GM23338 (cell line): ENCODE data around the gene GALNT6. TPM values are rescaled to one million over a fixed set of nuclear protein-coding genes. Genes with fewer than 3 reads are reported as not detected.
A peak's percentile ranks its signal among the peaks of the same experiment; 100 is the strongest.

Source experiments
- ATAC-seq: fragments of 200-7000 bp; cut with Tn5 transposase; 3 replicates; pipeline ENCODE4 v1.9.1; 2020
- DNase-seq: peaks from one replicate; pipeline ENCODE4 v3.0.0-alpha.2; 2015; ENCODE audit warnings: low spot score
- H2AFZ ChIP-seq: fragments of 200-600 bp; sonication (generic); 2 replicates; pipeline ENCODE4 v1.8.0; 2016; ENCODE audit warnings: antibody characterized with exemption, mild to moderate bottlenecking, moderate library complexity
- H3F3A ChIP-seq: fragments of 200-600 bp; sonication (generic); replicated peaks from 2 replicates; pipeline ENCODE4 v1.8.0; 2017; ENCODE audit warnings: antibody characterized with exemption, mixed run types, low read depth
- H3K27ac ChIP-seq: fragments of 200-600 bp; sonication (generic); 2 replicates; pipeline ENCODE4 v1.6.1; 2016; ENCODE audit warnings: low read depth
- H3K27me3 ChIP-seq: fragments of 200-600 bp; sonication (generic); 2 replicates; pipeline ENCODE4 v1.8.0; 2016; ENCODE audit warnings: mild to moderate bottlenecking, mixed run types, moderate library complexity; ENCODE audit not compliant: insufficient read depth
- H3K36me3 ChIP-seq: fragments of 200-600 bp; sonication (generic); 2 replicates; pipeline ENCODE4 v1.8.0; 2016; ENCODE audit warnings: mild to moderate bottlenecking; ENCODE audit not compliant: insufficient read depth
- H3K4me1 ChIP-seq: fragments of 200-600 bp; sonication (generic); 2 replicates; pipeline ENCODE4 v1.8.0; 2016; ENCODE audit warnings: mild to moderate bottlenecking, moderate library complexity; ENCODE audit not compliant: insufficient read depth
- H3K4me2 ChIP-seq: fragments of 200-600 bp; sonication (generic); 2 replicates; pipeline ENCODE4 v1.7.1; 2017; ENCODE audit warnings: mixed run types
- H3K4me3 ChIP-seq: fragments of 200-600 bp; sonication (generic); 2 replicates; pipeline ENCODE4 v1.6.1; 2016; ENCODE audit warnings: mixed run types
- H3K79me2 ChIP-seq: fragments of 200-600 bp; sonication (generic); replicated peaks from 2 replicates; pipeline ENCODE4 v1.8.0; 2017; ENCODE audit warnings: mild to moderate bottlenecking; ENCODE audit not compliant: insufficient read depth
- H3K9me2 ChIP-seq: fragments of 200-600 bp; sonication (generic); 2 replicates; pipeline ENCODE4 v1.8.0; 2017; ENCODE audit not compliant: insufficient read depth
- H4K20me1 ChIP-seq: fragments of 200-600 bp; sonication (generic); replicated peaks from 2 replicates; pipeline ENCODE4 v1.8.0; 2017; ENCODE audit warnings: mild to moderate bottlenecking; ENCODE audit not compliant: insufficient read depth
- H3K27ac Mint-ChIP-seq: 2 replicates; pipeline ENCODE4 v1.8.0; 2020; ENCODE audit warnings: inconsistent platforms, mild to moderate bottlenecking, moderate library complexity, mixed read lengths
- H3K27me3 Mint-ChIP-seq: 3 replicates; pipeline ENCODE4 v1.8.0; 2022; ENCODE audit warnings: low read depth, mild to moderate bottlenecking, moderate library complexity, mixed read lengths, inconsistent platforms; ENCODE audit not compliant: insufficient read depth, poor library complexity
- H3K36me3 Mint-ChIP-seq: 3 replicates; pipeline ENCODE4 v1.8.0; 2021; ENCODE audit warnings: low read depth, mild to moderate bottlenecking, inconsistent platforms, moderate library complexity, mixed read lengths
- H3K4me1 Mint-ChIP-seq: 3 replicates; pipeline ENCODE4 v1.8.0; 2020; ENCODE audit warnings: mild to moderate bottlenecking, inconsistent platforms, mixed read lengths
- H3K4me3 Mint-ChIP-seq: 3 replicates; pipeline ENCODE4 v1.8.0; 2021; ENCODE audit warnings: moderate library complexity, mild to moderate bottlenecking, inconsistent platforms, mixed read lengths
- H3K9me3 Mint-ChIP-seq: 3 replicates; pipeline ENCODE4 v1.8.0; 2020; ENCODE audit warnings: moderate library complexity, mild to moderate bottlenecking, inconsistent platforms, mixed read lengths
- CREB1 ChIP-seq: fragments of 250-450 bp; sonication (Bioruptor Pico); IDR thresholded peaks from 2 replicates; pipeline ENCODE4 v1.5.0; 2020; ENCODE audit warnings: low read depth, mild to moderate bottlenecking, moderate library complexity
- ETS1 ChIP-seq: IDR thresholded peaks from 2 replicates; pipeline ENCODE4 v1.6.1; 2016; ENCODE audit warnings: antibody characterized with exemption
- EZH2 ChIP-seq: fragments of 200-600 bp; sonication (generic); IDR thresholded peaks from one replicate; pipeline ENCODE4 v1.8.0; 2017; ENCODE audit warnings: antibody characterized with exemption, mild to moderate bottlenecking, low read depth; ENCODE audit not compliant: unreplicated experiment
- EZH2phosphoT487 ChIP-seq: fragments of 200-600 bp; sonication (generic); IDR thresholded peaks from one replicate; pipeline ENCODE4 v1.8.1; 2018; ENCODE audit warnings: antibody characterized with exemption; ENCODE audit not compliant: unreplicated experiment
- JUNB ChIP-seq: IDR thresholded peaks from one replicate; pipeline ENCODE4 v1.6.1; 2016; ENCODE audit warnings: antibody characterized with exemption; ENCODE audit not compliant: unreplicated experiment
- NANOG ChIP-seq: IDR thresholded peaks from 2 replicates; pipeline ENCODE4 v1.6.1; 2016; ENCODE audit warnings: antibody characterized with exemption, borderline replicate concordance
- POLR2AphosphoS5 ChIP-seq: IDR thresholded peaks from 2 replicates; pipeline ENCODE4 v1.6.1; 2016; ENCODE audit warnings: antibody characterized with exemption, low read depth
- STAT1 ChIP-seq: IDR thresholded peaks from one replicate; pipeline ENCODE4 v1.6.1; 2016; ENCODE audit warnings: antibody characterized with exemption; ENCODE audit not compliant: unreplicated experiment
- ZNF114 ChIP-seq: fragments of 250-450 bp; sonication (Bioruptor Pico); IDR thresholded peaks from 2 replicates; pipeline ENCODE4 v1.5.0; 2020; ENCODE audit warnings: mild to moderate bottlenecking, moderate library complexity
- ZNF331 ChIP-seq: fragments of 250-450 bp; sonication (Bioruptor Pico); IDR thresholded peaks from 2 replicates; pipeline ENCODE4 v1.5.0; 2020; ENCODE audit warnings: low read depth, mild to moderate bottlenecking, moderate library complexity
- ZNF462 ChIP-seq: fragments of 250-450 bp; sonication (Bioruptor Pico); IDR thresholded peaks from 2 replicates; pipeline ENCODE4 v1.5.0; 2020; ENCODE audit warnings: mild to moderate bottlenecking, moderate library complexity
- polyA plus RNA-seq: library from polyadenylated mRNA; unstranded; fragments of >200 nt; fragmentation: Nextera tagmentation; extraction: Ambion mirVana; gene quantifications from 2 replicates; pipeline ENCODE4 v1.2.1, GENCODE V29; 2016
- total RNA-seq: library from RNA; depleted of rRNA; stranded (reverse); fragments of >200 nt; shearing (Covaris generic); gene quantifications from 2 replicates; pipeline ENCODE4 v1.2.3, GENCODE V29; 2014
- TF ChIP-seq, protein P1 (sequence below), 2 experiments: fragments of 200-600 bp in 1 of 2; sonication (generic) in 1 of 2; conservative IDR thresholded peaks; 2 replicates each; pipeline versions ENCODE4 v1.5.1 to v1.6.1; 2016 to 2017; ENCODE audit warnings: antibody characterized with exemption in 2 of 2, low read depth in 2 of 2, mild to moderate bottlenecking in 2 of 2, moderate library complexity in 1 of 2
- TF ChIP-seq, protein P2 (sequence below): IDR thresholded peaks from one replicate; pipeline ENCODE4 v1.6.1; 2018; ENCODE audit warnings: antibody characterized with exemption; ENCODE audit not compliant: unreplicated experiment

The GALNT6 gene
- total and polyA plus RNA-seq, 2 experiments from 2014 or later, result 8.1 to 18.6 TPM

DNA sequence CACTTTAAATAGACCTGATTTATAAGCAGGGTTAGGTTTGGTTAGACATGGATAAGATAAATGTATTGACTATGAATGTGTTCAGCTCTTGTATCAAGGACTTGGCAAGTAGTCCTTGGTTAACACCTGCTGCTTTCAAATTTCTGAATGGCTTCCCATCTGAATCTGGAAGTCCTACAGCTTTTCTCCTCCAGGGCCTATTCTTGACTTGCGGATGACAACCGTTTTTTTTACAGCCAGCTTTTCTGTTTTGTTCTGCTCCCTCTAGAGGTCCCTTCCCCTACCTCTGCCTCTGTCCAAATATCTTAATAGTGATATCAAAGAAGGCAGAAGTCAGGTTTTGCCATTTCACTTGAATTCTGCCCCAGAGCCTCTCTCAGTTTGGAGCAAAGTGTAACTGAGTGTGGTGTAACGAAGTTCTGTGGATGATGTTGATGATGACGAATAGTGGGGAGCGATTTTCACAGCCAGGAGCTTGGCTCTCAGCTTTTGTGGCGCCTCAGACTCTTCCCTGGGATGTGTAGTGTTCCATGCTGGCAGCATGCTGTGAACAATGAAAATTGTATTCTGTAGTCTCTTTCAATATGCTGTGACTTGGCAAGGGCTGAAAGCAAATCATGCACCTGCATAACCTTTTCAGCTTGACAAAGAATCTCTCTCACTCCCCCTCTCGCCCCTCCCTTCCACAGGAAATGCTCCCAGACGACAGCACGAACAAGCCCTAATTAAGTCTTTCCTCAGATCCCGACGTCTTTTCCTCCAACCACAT is 28.4 kb upstream of the GALNT6 start:
- Mint-ChIP-seq H3K36me3 (no peaks in the 10 kb centered on the region), H3K4me3 (peak overlapping the region; percentile 18), H3K4me1 (peaks cover 38% of the 10 kb centered on the region), H3K9me3 (no peaks in the 10 kb centered on the region), H3K27ac (peak overlapping the region; percentile 34), H3K27me3 (peaks cover 8% of the 10 kb centered on the region)
- H3F3A ChIP-seq, result peaks cover 4% of the 10 kb centered on the region; the same call in 1 of the 2 replicates
- ATAC-seq, result peak; percentile 36
- TF ChIP-seq POLR2AphosphoS5 (no peak), ZNF114 (CRISPR knock-in tag) (no peak), STAT1 (no peak), JUNB (no peak), CREB1 (CRISPR knock-in tag) (0 out of 2 replicates have a peak, but pooled peaks have one; percentile 2), ZNF331 (CRISPR knock-in tag) (no peak), EZH2phosphoT487 (no peak), ZNF462 (0 out of 2 replicates have a peak, but pooled peaks have one; percentile 11), ETS1 (no peak), EZH2 (no peak), NANOG (no peak)
- TF ChIP-seq, protein P1, sequence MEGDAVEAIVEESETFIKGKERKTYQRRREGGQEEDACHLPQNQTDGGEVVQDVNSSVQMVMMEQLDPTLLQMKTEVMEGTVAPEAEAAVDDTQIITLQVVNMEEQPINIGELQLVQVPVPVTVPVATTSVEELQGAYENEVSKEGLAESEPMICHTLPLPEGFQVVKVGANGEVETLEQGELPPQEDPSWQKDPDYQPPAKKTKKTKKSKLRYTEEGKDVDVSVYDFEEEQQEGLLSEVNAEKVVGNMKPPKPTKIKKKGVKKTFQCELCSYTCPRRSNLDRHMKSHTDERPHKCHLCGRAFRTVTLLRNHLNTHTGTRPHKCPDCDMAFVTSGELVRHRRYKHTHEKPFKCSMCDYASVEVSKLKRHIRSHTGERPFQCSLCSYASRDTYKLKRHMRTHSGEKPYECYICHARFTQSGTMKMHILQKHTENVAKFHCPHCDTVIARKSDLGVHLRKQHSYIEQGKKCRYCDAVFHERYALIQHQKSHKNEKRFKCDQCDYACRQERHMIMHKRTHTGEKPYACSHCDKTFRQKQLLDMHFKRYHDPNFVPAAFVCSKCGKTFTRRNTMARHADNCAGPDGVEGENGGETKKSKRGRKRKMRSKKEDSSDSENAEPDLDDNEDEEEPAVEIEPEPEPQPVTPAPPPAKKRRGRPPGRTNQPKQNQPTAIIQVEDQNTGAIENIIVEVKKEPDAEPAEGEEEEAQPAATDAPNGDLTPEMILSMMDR (conservative IDR thresholded peaks at IDR 0.05; ENCODE audit: low read depth in 2 of 2), result peak; percentile 6 to 41; a peak in 2 of 4 replicates
- TF ChIP-seq, protein P2, sequence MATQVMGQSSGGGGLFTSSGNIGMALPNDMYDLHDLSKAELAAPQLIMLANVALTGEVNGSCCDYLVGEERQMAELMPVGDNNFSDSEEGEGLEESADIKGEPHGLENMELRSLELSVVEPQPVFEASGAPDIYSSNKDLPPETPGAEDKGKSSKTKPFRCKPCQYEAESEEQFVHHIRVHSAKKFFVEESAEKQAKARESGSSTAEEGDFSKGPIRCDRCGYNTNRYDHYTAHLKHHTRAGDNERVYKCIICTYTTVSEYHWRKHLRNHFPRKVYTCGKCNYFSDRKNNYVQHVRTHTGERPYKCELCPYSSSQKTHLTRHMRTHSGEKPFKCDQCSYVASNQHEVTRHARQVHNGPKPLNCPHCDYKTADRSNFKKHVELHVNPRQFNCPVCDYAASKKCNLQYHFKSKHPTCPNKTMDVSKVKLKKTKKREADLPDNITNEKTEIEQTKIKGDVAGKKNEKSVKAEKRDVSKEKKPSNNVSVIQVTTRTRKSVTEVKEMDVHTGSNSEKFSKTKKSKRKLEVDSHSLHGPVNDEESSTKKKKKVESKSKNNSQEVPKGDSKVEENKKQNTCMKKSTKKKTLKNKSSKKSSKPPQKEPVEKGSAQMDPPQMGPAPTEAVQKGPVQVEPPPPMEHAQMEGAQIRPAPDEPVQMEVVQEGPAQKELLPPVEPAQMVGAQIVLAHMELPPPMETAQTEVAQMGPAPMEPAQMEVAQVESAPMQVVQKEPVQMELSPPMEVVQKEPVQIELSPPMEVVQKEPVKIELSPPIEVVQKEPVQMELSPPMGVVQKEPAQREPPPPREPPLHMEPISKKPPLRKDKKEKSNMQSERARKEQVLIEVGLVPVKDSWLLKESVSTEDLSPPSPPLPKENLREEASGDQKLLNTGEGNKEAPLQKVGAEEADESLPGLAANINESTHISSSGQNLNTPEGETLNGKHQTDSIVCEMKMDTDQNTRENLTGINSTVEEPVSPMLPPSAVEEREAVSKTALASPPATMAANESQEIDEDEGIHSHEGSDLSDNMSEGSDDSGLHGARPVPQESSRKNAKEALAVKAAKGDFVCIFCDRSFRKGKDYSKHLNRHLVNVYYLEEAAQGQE, result no peak
- no peaks in the 10 kb centered on the region for H3K36me3 ChIP-seq
- H3K4me3 ChIP-seq, result peak overlapping the region; percentile 36; the same call in 1 of the 2 replicates
- no peaks in the 10 kb centered on the region for H4K20me1 ChIP-seq
- peaks cover 34% of the 10 kb centered on the region for H3K4me1 ChIP-seq
- DNase-seq, result peak; percentile 65
- H3K4me2 ChIP-seq, result peak overlapping the region; percentile 64
- no peaks in the 10 kb centered on the region for H3K9me2 ChIP-seq
- no peak overlapping the region for H2AFZ ChIP-seq
- no peaks in the 10 kb centered on the region for H3K27me3 ChIP-seq
- H3K79me2 ChIP-seq, result no peaks in the 10 kb centered on the region
- 0 out of 2 replicates have a peak overlapping the region, but pooled peaks have one; percentile 36 for H3K27ac ChIP-seq
